IPS-NIHi11 (cell line): ENCODE results near the gene TEX52.
"Not testable (repeated sequence)": the region's sequence is repeated elsewhere in the genome, so short reads cannot be mapped to it uniquely, and the experiment has no call there.

Experiments
- DNase-seq: peaks from one replicate; pipeline ENCODE4 v3.0.0; 2012; ENCODE audit warnings: mixed read lengths, low spot score

The TEX52 gene

DNA sequence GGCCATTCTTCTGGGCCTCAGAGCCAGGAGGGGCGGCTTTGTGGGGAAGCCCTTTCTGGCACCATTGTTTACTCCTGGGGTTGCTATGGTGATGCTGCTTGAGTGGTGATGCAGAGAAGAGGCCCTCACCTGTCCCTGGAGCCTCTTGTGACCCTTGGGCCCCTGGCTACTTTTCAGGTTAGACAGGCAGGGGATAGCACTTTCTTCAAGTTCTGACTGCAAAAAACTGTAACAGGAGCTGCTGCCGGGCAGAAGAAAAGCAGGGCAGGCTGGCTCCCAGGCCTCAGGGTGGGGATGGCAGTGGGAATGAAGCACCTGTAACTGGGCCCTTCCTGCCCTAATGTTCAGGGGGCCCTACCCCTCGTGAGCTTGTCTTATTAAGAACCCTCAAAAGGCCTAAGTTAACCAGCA lies at the start of gene TEX52:
Gene TEX52 (minus strand): TSS at position 19 of the 411 bp plus-strand sequence. CDS start 13 bp downstream, at position 6.
- DNase-seq: peak; percentile 72

DNA sequence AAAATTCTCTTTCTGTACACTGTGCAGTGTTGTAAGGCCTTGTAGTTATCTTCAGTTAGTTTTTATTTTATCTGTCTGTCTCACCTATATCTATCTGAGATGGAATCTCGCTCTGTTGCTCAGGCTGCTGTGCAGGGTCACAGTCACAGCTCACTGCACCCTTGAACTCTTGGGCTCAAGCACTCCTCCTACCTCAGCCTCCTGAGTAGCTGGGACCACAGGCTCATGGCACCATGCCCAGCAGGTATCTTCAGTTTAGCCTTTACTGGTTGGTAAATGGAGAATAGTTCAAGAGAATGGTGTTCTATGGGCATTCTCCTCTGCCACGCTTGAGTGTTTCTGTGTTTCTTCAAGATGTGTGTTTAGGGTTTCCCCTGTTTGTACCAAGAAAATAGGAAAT lies 47.4 kb upstream of the TEX52 start:
- DNase-seq: no peak

DNA sequence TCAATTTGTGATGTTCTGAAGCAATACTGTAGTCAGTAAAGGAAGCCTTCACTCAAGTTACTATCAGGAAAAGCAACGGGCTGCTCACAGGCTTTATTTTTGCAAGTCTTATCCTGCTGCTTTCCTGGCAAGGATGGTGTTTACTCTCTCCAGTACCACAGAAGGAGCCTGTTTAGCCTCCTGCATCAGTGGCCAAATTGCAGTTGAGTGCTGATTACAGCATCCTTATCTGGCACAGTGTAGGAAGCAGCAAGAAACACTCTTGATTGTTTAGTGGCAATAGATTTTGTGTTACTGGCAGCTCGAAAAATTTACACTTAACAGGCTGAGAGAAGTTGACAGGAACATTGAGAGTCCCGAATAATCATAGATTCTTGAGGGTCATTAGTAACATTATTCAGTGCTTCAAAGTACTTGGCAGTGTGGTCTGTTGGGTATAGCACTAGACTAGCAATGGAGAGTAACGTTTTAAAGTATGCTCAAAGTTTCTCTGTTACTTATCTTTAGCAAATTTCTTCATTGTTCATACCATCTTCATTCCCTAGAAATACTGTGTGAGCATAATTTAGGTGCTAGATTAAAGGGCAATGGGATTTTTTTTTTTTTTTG lies 45.5 kb upstream of the TEX52 start:
- no peak for DNase-seq

DNA sequence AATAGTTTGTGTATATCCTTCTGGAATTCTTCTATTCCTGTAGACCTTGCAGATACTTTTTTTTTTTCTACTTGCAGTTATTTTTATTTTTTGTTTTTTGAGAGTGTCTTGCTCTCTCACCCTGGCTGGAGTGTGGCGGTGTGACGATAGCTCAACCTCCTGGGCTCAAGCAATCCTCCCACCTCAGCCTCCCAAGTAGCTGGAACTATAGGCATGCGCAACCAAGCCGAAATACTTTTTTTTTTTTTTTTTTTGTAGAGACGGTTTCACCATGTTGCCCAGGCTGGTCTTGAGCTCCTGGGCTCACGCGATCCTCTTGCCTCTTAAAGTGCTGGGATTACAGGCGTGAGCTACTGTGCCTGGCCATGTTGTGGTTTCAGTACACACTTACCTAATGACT lies 43.8 kb upstream of the TEX52 start:
- no peak for DNase-seq

DNA sequence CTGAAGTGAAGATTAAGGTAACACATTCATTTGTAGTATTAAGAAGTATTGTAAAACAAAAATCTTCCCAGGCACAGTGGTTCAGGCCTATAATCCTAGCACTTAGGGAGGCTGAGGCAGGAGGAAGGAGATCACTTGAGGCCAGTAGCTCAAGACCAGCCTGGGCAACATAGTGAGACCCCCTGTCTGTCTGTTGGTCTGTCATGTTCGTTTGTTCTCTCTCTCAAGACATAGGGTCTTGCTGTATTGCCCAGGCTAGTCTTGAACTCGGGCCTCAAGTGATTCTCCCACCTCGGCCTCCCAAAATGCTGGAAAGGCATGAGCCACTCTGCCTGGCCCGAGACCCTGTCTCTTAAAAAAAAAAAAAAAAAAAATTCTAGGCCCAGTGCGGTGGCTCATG lies 40.6 kb upstream of the TEX52 start:
- DNase-seq: no peak

DNA sequence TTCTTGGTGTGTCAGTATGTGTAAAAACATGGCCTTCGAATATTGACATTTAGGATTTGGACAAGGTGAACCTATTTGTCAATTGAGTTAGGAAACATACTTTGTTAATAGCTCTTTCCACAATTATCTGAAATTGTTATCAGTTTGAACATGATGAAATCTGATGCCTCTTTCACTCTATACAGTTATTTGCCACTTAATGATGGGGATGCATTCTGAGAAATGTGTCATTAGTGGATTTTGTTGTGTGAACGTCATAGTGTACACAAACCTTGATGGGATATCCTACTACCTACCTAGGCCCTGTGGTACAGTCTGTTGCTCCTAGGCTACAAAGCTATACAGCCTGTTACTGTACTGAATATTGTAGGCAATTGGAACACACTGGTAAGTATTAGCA lies 38.7 kb upstream of the TEX52 start:
- DNase-seq: no peak

DNA sequence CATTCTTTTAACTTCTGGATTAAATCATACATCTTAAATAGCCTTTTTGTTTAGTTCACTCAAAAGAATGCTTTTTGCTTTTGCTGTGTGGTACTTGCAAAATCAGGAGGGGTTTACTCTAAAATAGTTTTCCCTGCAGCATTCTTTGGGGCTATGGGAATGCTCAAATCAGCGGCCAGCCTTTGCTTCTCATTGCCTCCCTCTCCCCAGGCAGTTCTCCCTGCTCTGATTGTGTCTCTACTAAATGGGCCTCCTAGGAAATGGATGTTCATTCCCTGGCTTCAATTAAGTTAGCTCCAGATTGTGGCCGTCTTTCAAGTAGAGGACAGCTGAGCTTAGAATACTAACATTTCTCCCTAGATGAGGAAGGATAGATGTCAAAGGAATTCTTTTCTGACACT lies 38.2 kb upstream of the TEX52 start:
- no peak for DNase-seq

DNA sequence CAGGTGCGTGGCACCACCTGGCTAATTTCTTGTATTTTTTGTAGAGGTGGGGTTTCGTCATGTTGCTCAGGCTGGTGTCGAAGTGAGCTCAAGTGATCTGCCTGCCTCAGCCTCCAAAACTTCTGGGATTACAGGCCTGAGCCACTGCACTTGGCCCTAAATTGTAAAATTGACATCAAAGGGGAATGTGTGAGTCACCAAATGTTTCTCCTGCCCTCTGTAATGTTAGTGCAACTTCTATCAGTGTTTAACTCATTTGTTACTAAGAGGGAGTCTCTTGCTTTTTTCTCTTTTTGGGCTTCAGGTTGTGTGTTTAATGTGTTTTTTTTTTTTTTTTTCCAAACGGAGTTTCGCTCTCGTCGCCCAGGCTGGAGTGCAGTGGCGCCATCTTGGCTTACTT lies 36.2 kb upstream of the TEX52 start:
- no peak for DNase-seq

DNA sequence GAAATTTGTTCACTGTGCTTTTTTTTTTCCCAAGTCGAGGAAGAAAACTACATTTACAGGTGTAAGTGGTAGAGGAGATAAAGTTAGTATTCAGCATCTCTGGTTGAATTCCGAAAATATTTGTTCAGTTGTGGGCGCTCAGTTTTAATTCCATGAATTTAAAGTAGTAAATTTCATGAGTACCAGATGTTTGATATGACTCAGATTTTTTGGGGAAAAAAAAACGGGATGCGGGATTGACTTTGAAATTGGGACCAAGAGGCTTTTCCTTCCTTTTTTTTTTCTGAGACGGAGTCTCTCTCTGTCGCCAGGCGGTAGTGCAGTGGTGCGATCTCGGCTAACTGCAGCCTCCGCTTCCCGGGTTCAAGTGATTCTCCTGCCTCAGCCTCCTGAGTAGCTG lies 35.4 kb upstream of the TEX52 start:
- no peak for DNase-seq

DNA sequence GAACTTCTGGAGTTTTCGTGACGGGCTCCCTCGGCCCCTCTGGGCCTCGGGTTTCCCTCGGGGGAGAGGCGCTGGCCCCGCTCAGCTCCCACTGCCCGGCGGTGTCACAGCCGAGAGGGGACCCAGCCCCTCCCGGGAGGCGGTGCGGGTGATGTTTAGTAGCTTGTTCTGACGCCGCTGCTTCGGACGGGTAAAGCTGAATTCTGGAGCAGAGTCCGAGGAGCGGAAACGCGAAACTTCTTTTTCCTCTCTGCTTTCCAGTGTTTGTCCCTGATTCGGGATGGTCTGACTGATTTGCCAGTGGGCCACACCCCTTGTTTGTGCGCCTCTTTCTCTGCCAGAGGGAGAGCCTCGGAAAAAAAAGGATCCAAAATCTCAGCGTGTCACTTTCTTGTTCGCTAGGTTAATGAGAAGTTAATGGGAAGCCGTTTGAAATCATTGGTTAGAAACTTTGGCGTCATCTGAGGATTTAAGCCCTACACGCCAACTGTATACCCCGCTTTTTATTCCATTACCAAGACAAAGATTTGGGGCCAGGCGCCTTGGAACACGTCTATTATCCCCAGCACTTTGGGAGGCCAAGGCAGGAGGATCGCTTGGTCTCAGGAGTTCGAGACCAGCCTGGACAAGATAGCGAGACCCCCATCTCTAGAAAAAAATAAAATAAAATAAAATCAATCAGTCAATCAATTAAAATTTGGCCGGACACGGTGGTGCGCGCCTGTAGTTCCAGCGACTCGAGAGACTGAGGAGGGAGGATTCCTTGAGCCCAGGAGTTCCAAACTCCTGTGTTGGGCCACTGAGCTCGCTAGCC lies 34.6 kb upstream of the TEX52 start:
- DNase-seq: peak; percentile 60

DNA sequence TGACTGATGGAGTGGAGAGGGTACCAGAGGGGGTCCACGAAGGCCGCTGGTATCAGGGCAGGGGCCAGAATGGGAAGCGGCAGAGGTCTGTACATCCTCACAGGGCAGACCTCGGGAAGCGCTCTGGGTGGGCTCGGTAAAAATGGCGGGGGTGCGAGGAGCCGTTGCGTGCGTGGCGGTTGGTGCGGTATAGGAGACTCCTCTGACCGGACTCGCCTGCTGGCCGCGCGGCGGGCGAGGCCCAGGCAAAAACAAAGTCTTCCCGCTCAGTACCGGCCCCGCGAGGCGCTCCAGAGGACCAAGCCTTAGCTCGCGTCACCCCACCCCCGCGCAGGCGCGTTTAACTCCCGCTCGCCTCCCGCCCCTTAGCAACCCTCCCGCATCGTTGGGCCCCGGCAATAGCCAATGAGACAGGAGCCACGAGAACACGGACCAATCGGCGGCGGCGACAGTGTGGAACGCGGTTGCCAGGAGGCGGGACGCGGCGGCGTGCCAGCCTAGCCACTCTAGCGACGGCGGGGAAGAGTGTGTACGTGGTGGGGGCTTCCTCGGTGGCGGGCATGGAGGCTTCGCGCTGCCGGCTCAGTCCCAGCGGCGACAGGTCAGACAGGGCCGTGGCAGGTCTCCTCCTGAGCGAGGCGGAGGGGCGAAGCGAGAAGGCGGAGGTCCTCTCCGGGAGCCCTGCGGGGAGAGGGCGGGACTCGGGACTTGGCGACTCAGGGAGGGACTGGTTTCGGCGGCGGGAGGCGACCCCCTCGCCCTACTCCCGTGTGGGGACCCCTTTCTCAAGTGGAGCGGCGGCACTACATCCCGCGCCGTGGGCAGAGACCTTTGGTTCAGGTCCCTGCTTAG lies 33.8 kb upstream of the TEX52 start, which contains the start of gene TULP3:
Gene TULP3 (plus strand): TSS at position 504 of the 852 bp plus-strand sequence. CDS start 57 bp downstream, at position 561.
- DNase-seq: peak; percentile 96

DNA sequence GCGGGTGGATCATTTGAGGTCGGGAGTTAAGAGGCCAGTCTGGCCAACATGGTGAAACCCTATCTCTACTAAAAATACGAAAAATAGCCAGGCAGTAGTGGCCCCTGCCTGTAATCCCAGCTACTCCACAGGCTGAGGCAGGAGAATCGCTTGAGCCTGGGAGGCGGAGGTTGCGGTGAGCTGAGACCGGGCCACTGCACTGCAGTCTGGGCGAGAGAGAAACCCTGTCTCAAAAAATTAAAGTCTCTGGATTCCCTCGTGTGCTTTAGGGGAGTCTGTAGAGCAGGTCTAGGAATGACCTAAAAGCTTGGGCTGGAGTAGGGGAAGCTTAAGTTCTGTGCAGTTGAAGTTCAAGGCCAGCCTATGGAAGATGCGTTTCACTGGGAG lies 33.2 kb upstream of the TEX52 start:
- no peak for DNase-seq

DNA sequence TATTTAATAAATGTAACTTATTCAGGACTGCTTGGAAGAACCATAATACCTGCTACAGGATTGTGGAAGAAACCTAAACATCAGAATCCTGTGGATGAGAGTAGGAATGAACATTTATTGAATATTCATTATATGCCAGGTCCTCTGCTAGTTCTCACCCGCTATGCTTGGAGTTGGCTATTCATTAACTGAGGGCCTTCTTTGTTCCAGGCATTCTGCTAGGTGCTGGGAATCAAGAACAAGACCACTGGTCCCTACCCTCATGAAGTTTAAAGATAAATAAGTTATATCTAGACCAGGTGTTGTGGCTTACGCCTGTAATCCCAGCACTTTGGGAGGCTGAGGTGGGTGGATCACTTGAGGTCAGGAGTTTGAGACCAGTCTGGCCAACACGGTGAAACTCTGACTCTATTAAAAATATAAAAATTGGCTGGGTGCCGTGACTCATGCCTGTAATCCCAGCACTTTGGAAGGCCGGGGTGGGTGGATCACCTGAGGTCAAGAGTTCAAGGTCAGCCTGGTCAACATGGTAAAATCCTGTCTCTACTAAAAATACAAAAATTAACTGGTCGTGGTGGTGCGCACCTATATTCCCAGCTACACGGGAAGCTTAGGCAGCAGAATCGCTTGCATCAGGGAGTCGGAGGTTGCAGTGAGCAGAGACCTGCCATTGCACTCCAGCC lies 30.1 kb upstream of the TEX52 start:
- DNase-seq: no peak

DNA sequence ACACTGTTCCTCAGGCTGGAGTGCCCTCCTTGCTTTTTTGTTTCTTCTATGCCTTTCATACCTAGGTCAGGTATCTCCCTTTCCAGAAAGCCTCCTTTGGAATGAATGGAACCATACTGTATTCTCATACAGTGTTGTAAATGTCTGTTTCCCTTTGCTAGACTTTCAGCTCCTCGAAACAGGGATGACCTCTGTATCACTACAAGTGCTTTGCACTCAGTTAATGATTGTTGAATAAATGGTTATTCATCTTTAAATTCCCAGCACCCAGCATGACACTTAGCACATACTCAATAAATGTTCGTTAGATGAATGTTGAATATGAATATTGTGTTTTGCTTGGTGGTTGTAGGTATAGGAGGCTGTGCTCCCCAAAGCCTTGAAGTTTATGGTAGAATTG lies 28.0 kb upstream of the TEX52 start:
- no peak for DNase-seq

DNA sequence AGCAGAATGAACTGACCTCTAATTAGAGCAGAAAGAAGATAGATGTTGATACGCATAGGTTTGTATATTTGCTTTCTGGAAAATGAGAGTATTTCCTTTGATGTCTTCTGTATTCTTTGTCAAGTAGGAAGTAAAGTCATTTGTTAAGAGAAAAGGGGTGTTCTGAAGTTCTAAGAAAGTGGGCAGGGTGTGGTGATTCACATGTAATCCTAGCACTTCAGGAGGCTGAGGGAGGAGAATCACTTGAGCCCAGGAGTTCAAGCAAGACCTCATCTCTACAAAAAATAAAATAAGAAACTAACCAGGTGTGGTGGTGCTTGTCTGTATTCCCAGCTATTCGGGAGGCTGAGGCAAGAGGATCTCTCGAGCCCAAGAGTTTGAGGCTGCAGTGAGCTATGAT lies 23.0 kb upstream of the TEX52 start:
- no peak for DNase-seq

DNA sequence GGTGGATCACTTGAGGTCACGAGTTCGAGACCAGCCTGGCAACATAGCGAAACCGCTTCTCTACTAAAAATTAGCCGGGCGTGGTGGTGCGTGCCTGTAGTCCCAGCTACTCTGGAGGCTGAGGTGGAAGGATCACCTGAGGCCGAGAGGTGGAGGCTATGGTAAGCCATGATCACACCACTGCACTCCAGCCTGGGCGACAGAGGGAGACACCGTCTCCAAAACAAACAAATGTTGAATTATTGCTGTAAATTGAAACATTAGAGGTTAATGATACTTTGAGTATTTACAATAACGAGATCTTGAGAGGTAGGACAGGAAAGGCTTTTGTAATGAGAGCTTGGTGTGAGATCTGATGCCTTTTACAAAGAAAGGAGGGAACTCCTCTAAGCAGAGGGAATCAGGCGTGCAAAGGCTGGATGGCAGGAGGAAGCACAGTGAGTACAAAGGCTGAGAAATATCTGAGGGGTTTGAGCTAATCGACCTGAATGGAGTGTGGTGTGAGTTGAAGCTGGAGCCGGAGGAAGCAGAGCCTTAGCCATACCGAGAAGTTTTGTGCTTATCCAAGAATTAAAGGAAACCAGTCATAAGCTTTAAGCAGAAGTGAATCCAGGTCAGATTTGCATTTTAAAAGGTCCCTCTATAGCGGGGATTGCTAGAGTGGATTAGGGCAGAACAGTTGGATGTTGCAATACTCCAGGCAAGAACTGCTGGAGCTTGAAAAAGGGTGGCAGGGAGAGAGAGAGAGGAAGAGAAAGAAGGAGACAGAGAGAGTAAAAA lies 21.3 kb upstream of the TEX52 start:
- no peak for DNase-seq

DNA sequence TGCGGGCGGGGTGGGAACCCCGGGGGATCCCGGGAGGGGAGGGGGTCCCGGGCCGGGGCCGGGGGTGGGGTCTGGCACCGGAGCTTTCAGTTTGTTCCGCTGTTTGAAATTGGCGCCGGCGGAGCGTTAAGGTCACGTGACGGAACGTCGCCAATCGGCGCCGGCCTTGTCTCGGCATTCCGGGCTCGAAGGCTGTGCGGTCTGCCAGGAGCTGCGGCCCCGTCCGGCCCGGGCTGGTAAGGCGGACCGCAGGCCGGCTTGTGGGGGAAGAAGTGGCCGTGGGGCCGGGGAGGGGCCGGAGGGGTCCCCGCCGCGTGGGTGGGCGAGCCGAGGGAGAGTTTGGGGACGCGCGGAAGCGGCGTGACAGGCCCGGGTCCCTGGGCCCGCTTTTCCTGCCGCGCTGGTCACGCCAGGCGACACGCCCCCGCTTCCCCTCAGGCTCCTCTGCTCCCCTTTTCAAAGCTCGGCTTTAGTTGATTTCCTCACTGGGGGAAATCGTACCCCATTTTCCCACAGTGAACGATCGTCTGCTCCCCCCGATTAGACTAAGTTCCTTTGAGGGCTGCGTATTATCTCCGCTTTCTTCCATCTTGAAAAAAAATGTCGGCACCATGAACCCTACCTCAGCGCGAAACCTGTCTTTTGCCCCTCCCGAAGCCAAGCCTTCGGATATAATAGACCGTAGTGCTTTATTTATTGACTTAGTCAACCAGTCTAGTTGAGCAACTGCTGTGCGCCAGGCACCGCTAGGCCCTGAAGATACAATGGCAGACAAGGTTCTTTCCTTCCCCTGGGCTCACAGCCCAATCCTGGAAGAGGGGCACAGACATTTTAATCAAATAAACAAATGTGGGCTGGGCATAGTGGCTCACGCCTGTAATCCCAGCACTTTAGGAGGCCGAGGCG lies 20.5 kb upstream of the TEX52 start, which contains the start of the genes FOXM1 and RHNO1:
Gene FOXM1 (minus strand): TSS at position 128 of the 906 bp plus-strand sequence. CDS start 2,696 bp downstream, outside the sequence.
Gene RHNO1 (plus strand): TSS at position 177 of the 906 bp plus-strand sequence. CDS start 8,144 bp downstream, outside the sequence.
- DNase-seq: peak; percentile 98

DNA sequence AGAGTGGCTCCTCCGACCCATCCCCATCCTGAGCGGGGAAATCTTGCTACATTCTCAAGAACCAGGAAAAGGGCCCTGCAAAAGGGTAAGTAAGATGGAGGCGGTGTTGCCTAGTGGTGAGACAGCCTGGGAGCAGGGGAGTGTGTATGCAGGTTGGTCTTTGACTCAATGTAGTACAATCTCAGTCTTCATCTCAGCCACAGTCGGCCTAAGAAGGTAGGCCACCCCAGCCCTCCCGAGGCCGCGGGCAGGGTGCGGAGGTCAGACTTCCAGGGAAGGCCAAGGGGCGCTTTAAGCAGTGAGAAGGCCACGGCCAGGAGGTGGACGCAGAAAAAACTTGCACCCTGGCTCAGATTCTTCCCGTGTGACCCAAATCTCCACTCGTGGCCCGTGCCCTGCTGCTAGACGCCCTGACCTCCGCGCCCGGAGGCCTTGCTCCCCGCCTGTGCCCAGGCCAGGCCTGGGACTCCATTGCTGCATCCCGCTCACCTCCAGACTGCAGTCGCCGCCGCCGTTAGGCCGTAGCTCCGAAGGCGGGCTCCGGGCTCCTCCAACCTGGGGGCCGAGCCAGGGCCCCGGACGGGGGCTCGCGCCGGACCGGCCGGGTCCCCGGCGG lies 19.7 kb upstream of the TEX52 start:
- peak; percentile 64 for DNase-seq

DNA sequence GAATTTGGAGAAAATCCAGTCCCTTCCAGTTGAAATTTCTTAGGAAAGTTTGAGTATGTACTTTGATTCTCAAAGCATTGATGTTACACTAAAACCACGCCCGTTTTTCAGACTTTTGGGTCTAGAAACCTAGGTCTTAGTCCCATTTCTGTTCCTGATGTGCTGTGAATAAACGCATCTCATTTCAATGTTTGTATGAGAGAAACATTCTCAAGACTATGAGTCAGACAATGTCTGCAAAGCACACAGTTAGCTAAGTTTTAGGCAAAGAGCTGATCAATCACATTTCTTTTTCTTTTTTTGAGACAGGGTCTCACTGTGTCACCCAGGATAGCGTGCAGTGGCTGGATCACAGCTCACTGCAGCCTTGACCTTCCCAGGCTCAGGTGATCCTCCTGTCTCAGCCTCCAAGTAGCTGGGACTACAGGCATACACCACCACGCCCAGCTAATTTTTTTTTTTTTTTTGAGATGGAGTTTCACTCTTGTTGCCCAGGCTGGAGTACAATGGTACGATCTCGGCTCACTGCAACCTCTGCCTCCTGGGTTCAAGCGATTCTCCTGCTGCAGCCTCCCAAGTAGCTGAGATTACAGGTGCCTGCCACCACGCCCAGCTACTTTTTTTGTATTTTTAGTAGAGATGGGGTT lies 12.3 kb upstream of the TEX52 start:
- DNase-seq: not testable (repeated sequence)
